ENCODE results near the gene STAT1. TPM values are rescaled to one million over a fixed set of nuclear protein-coding genes. Genes with fewer than 3 reads are reported as not detected.

Gene STAT1
- total and polyA plus RNA-seq, 9 of the 15 experiments (the other 6 are each of a cell fraction or from before 2014, with no cell fraction given), result 8.7 to 34.4 (median 26.8) TPM

DNA sequence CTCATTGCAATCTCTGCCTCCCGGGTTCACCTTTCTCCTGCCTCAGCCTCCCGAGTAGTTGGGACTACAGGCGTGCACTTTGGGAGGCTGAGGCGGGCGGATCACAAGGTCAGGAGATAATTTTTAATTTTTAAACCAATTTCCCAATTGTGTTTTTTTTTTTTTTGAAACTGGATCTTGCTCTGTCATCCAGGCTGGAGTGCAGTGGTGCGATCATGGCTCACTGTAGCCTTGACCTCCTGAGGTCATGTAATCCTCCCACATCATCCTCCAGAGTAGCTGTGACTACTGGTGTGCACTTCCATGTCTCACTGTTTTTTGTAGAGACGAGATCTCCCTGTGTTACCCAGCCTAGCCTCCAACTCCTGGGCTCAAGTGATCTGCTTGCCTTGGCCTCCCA is 84.1 kb downstream of the STAT1 start (continued):
- TF ChIP-seq, protein P1, sequence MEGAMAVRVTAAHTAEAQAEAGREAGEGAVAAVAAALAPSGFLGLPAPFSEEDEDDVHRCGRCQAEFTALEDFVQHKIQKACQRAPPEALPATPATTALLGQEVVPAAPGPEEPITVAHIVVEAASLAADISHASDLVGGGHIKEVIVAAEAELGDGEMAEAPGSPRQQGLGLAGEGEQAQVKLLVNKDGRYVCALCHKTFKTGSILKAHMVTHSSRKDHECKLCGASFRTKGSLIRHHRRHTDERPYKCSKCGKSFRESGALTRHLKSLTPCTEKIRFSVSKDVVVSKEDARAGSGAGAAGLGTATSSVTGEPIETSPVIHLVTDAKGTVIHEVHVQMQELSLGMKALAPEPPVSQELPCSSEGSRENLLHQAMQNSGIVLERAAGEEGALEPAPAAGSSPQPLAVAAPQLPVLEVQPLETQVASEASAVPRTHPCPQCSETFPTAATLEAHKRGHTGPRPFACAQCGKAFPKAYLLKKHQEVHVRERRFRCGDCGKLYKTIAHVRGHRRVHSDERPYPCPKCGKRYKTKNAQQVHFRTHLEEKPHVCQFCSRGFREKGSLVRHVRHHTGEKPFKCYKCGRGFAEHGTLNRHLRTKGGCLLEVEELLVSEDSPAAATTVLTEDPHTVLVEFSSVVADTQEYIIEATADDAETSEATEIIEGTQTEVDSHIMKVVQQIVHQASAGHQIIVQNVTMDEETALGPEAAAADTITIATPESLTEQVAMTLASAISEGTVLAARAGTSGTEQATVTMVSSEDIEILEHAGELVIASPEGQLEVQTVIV (CRISPR knock-in tag; IDR thresholded peaks at IDR 0.05; ENCODE audit: borderline replicate concordance), result no peak
- no peak for TF ChIP-seq ZNF24 (IDR thresholded peaks at IDR 0.05)
- TF ChIP-seq FOXK1 (CRISPR knock-in tag; IDR thresholded peaks at IDR 0.05; ENCODE audit: borderline replicate concordance), result no peak
- no peak for TF ChIP-seq LCOR (CRISPR knock-in tag; IDR thresholded peaks at IDR 0.05)
- TF ChIP-seq SMAD1 (IDR thresholded peaks at IDR 0.05; ENCODE audit: low read depth, low read length, partially characterized antibody), result no peak
- TF ChIP-seq ZNF274 (IDR thresholded peaks at IDR 0.05; ENCODE audit: borderline replicate concordance, low read depth, low read length), result no peak
- TF ChIP-seq KAT7 (CRISPR knock-in tag; IDR thresholded peaks at IDR 0.05; ENCODE audit: borderline replicate concordance), result no peak
- TF ChIP-seq, protein P2, sequence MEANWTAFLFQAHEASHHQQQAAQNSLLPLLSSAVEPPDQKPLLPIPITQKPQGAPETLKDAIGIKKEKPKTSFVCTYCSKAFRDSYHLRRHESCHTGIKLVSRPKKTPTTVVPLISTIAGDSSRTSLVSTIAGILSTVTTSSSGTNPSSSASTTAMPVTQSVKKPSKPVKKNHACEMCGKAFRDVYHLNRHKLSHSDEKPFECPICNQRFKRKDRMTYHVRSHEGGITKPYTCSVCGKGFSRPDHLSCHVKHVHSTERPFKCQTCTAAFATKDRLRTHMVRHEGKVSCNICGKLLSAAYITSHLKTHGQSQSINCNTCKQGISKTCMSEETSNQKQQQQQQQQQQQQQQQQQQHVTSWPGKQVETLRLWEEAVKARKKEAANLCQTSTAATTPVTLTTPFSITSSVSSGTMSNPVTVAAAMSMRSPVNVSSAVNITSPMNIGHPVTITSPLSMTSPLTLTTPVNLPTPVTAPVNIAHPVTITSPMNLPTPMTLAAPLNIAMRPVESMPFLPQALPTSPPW (CRISPR knock-in tag; IDR thresholded peaks at IDR 0.05), result no peak

Measured in K562 (cell line).